IPS-NIHi7 (cell line): ENCODE data around the gene FARP1.

Experiments
- DNase-seq: peaks from one replicate; pipeline ENCODE4 v3.0.0; 2012; ENCODE audit warnings: mixed read lengths; ENCODE audit errors: extremely low spot score

The FARP1 gene

DNA sequence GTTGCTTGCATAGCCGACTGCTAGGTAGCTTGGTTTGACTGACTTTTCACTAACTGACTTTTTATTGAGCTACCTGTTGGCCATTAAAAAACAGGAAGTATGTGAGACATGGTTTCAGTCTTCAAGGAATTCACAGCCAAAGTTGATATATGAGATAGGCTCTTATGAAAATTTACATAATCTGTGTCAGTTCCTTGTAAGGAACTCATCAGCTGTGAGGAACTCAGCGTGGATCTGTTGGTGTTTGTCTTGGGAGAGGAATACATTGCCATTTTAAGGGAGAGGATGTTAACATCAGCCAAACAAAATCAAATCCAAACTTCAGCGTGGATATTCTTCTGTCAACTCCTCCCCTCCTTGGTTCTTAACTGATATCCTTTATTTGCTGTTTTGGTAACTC, 32.1 kb downstream of the FARP1 start:
- DNase-seq, result no peak

GRCh38 chr13:98175823-98176222, 32.9 kb downstream of the FARP1 start:
- DNase-seq, result no peak

DNA sequence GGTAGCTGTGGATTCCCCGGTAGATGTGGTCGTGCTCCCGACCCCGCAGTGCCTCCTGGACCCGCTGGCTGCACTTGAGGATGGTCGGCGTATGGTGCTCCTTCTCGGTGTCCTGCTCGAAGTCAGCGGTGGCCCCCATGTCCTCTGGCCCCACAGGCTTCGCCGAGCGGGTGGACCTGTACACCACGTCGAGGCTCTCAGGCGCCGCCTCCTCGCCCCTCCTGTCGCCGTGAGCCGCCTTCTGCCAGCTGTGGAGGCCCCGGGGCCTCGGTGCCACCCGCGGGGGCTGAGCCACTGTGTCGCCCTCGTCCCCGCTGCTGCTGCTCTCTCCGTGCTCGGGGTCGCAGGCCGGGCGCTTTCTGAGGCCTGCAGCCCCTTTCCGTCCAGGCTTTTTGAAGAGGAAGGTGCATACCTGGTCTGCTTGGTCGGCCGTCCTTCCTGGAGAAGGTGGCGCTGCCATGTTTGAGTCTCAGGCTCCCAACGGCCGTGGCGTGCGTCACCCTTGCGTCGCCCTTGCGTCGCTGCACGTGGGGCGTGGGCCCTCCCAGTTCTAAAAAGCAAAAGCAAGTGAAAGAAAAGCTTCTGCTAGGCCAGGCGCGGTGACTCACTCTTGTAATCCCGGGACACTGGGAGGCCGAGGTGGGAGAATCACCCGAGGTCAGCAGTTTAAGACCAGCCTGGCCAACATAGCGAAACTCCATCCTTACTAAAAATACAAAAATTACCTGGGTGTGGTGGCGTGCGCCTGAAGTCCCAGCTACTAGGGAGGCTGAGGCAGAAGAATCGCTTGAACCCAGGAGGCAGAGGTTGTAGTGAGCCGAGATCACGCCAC, 34.1 kb downstream of the FARP1 start, which contains the start of gene RNF113B:
TSS of gene RNF113B (minus strand) at position 493 of the 832 bp plus-strand sequence. CDS start at position 460, 33 bp downstream.
- DNase-seq, result no peak

DNA sequence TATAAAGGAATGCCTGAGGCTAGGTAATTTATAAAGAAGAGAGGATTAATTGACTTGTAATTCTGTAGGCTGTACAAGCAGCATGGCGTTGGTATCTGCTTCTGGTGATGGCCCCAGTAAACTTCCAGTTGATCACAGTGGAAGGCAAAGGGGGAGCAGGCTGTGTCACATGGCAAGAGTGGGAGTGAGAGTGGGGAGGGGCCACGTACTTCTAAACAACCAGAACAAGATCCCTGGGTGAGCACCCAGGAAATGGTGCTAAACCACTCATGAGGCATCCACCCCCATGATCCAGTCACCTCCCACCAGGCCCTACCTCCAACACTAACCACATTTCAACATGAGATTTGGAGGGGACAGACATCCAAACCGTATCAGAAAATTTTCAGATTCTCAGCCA, 37.2 kb downstream of the FARP1 start:
- DNase-seq, result no peak

DNA sequence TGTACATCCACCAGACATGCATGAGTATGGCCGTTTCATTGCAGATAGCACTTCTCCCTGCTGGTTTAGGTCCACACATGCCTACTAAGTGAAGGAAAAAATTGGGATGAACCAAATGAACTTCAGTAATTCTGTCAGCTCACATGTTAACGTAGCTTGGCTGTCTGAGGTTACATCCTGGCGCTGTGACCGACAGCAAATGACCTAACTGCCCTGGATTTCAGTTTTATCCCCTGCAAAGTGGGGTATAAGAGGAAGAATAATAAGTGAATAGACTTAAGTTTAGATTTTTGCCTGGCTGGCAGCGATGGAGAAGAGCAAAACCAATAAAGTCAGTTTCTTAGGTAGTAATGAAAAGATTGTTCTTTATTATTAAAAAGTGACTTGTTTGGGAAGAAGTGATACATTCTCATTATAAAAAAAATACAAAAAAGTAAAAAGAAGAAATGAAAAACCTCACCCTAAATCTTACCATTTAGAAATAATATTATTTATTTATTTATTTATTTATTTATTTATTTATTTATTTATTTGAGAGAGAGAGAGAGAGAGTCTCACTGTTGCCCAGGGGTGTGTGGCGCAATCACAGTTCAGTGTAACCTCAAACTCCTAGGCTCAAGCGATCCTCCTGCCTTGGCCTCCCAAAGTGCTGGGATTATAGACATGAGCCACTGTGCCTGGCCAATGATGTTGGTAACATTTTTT, 38.4 kb downstream of the FARP1 start:
- no peak for DNase-seq

- DNase-seq, result no peak
Observed at GRCh38 chr13:98182153-98182552, 39.3 kb downstream of the FARP1 start.

DNA sequence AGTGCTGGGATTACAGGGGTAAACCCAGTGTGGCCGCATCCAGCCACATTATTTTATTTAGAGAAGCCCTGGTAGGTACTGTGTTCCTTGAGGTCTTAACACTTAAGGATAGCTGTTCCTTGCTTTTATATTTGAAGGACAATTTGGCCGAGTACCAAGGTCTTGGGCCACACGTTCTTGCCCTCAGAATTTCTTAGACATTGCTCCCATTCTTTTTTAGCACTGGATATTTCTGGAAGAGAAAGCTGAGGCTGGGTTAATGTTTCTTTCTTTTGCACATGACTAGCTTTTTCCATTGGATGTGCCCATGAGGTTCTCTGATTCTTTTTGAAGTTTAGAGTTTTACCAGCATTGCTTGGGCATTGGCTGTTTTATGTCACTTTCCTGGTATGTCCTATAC, 39.7 kb downstream of the FARP1 start:
- DNase-seq, result no peak

- DNase-seq, result no peak
Observed at GRCh38 chr13:98184792-98185191, 41.9 kb downstream of the FARP1 start.

- DNase-seq, result no peak
Observed at GRCh38 chr13:98187155-98187964, 44.5 kb downstream of the FARP1 start.

DNA sequence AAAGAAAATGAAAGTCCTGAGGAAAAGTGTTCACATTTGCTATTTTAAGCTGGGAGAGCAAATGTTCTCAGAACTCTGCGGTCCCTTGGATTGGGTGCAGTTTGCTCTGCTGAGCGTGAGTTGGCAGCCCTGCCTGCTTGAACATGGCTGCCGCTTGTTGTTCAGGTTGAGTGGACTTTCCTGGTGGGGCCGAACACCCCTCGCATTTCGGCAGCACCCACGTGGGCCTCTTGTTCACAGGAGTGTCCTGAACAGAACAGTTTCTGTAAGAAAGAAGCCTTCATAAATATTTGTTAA, 45.0 kb downstream of the FARP1 start:
- no peak for DNase-seq

- DNase-seq, result no peak
Observed at GRCh38 chr13:98188544-98189166, 45.8 kb downstream of the FARP1 start.

- no peak for DNase-seq
Observed at GRCh38 chr13:98189841-98190505, 47.1 kb downstream of the FARP1 start.

DNA sequence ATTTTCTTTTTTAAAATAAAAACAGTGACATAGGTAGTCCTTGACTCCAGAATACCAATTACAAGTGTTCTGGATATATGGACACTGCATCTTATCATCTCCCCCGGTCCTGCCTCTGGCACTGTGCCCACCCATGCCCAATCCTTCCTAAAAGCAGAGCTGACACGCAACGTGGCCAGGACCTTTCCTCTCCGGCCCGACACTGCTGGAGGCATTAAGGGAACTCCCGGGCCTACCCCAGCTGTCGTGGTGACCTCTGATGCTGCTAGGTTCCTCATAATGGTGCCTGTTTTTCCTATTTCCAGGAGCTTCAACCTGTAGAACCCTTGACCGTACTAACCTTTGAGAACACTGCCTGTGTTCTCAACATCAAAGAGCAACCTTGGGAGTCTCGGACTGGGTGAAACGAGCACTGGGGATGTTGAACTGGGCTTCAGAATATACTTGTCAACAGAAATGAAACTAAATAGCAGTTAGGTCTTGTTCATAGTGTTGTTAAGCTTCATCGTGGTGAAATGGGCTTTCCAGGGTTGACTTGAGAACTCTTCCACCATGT, 48.1 kb downstream of the FARP1 start:
- no peak for DNase-seq

- no peak for DNase-seq
Observed at GRCh38 chr13:98192008-98192407, 49.1 kb downstream of the FARP1 start.

DNA sequence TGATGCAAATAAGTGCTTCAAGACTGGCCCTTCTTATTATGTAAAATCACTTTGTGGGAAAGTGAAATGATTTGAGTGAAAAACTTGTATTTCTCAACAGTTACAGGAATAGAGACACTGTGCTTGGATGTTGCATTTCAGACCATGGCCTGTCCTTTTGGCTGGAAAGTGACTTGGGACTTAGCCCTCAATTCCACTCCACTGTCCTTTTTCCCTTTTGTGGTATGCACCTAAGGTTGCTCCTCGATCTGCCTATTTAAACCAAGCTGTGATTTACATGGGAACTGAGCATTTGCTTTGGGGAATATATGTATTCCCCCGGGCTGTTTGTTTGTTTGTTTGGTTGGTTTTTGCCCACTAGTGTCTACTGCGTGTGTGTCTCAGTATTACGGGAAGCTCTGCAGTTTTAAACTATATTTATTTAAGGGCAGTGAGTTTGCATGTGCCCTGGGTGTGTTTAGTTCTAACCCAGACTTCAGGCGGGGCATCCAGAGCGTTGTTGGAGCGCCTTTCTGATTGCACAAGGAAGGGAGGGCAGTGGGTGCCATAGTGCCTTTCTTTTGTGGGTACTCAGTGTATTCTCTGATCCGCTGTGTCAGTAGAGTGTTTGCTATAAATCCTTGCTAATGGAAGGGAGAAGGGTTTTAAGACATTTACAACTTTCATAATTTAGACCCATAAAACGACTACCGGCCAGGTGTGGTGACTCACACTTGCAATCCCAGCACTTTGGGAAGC, 52.3 kb downstream of the FARP1 start:
- no peak for DNase-seq

DNA sequence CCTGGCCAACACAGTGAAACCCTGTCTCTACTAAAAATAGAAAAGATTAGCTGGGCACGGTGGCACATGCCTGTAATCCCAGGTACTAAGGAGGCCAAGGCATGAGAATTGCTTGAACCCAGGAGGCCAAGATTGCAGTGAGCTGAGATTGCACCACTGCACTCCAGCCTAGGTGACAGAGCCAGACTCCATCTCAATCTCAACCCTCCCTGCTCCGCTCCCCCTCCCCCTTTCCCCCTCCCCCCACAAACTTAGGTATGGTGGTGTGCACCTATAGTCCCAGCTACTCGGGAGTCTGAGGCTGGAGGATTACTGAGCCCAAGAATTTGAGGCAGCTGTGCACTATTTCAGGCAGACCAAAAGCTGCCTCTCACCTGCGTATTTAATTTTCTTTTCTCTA, 55.8 kb downstream of the FARP1 start:
- DNase-seq, result no peak

- DNase-seq, result no peak
Observed at GRCh38 chr13:98199480-98199879, 56.6 kb downstream of the FARP1 start.

- DNase-seq, result peak; percentile 66
Observed at GRCh38 chr13:98200211-98200878, 57.5 kb downstream of the FARP1 start.

- no peak for DNase-seq
Observed at GRCh38 chr13:98201189-98201588, 58.3 kb downstream of the FARP1 start.

DNA sequence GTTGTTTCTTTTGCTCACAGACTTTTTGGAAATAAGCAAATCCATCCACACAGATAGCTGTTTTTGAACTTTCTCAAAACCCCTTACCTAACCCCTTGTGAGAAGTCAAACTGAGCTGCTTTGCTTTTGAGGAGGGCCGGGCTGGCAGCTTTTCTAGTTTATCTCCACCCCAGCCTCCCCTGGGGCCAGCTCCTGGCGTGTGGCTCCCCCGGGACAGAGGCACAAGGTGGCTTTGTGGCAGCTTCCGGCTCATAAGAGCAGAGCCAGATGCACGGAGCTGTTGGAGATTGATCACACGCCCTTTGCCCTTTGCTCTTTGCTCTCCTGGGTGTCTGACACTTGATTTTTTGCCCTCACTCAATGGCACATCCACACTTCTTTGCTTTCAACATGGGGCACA, 59.1 kb downstream of the FARP1 start:
- DNase-seq, result peak; percentile 31
